SU-DHL-6 (cell line): Measurements from ENCODE around the gene ANKRD33B.

ENCODE experiments used
- H2AFZ ChIP-seq: fragments of 200-600 bp; sonication (generic); 2 replicates; pipeline ENCODE4 v1.6.1; 2014; ENCODE audit warnings: low read depth, mild to moderate bottlenecking, moderate library complexity, mixed read lengths, antibody characterized with exemption, low read length; ENCODE audit not compliant: severe bottlenecking
- H3F3A ChIP-seq: fragments of 200-600 bp; shearing (Covaris generic); 2 replicates; pipeline ENCODE4 v1.6.0; 2016; ENCODE audit warnings: antibody characterized with exemption, mild to moderate bottlenecking; ENCODE audit not compliant: insufficient read depth
- H3K27ac ChIP-seq: fragments of 200-600 bp; sonication (generic); 2 replicates; pipeline ENCODE4 v1.5.1; 2016; ENCODE audit warnings: low read depth, mild to moderate bottlenecking, low read length, moderate library complexity, mixed read lengths
- H3K27me3 ChIP-seq: fragments of 200-600 bp; sonication (generic), shearing (Covaris generic); 2 replicates; pipeline ENCODE4 v1.6.0; 2014; ENCODE audit warnings: mild to moderate bottlenecking, low read length
- H3K36me3 ChIP-seq: fragments of 200-600 bp; sonication (generic); 2 replicates; pipeline ENCODE4 v1.6.1; 2014; ENCODE audit warnings: mild to moderate bottlenecking, low read length, mixed read lengths
- H3K4me2 ChIP-seq: fragments of 300-600, 200-600 bp; shearing (Covaris generic), sonication (generic); 2 replicates; pipeline ENCODE4 v1.6.0; 2014; ENCODE audit warnings: low read length, low read depth, mild to moderate bottlenecking; ENCODE audit not compliant: poor library complexity, severe bottlenecking
- H3K4me3 ChIP-seq: fragments of 200-600 bp; sonication (generic); 2 replicates; pipeline ENCODE4 v1.5.1; 2014; ENCODE audit warnings: antibody characterized with exemption, low read length, mild to moderate bottlenecking, mixed read lengths; ENCODE audit not compliant: insufficient read depth, poor library complexity, severe bottlenecking
- H3K79me2 ChIP-seq: fragments of 200-600 bp; sonication (generic); 2 replicates; pipeline ENCODE4 v1.6.1; 2014; ENCODE audit warnings: mild to moderate bottlenecking, low read length, moderate library complexity; ENCODE audit not compliant: insufficient read depth
- H3K9ac ChIP-seq: fragments of 200-600 bp; sonication (generic); 2 replicates; pipeline ENCODE4 v1.7.0; 2014; ENCODE audit warnings: mild to moderate bottlenecking, low read length
- H3K9me2 ChIP-seq: fragments of 200-600 bp; sonication (generic); replicated peaks from 2 replicates; pipeline ENCODE4 v1.6.1; 2014; ENCODE audit warnings: low read length; ENCODE audit not compliant: insufficient read depth
- H3K9me3 ChIP-seq: fragments of 200-600 bp; sonication (generic); 2 replicates; pipeline ENCODE4 v1.6.1; 2014; ENCODE audit warnings: low read length, mixed read lengths; ENCODE audit not compliant: insufficient read depth
- H4K20me1 ChIP-seq: fragments of 200-600 bp; sonication (generic); 2 replicates; pipeline ENCODE4 v1.6.1; 2014; ENCODE audit warnings: low read depth, mild to moderate bottlenecking, antibody characterized with exemption, low read length, moderate library complexity, mixed read lengths
- EZH2phosphoT487 ChIP-seq: fragments of 200-600 bp; sonication (generic), shearing (Covaris generic); conservative IDR thresholded peaks from 2 replicates; pipeline ENCODE4 v1.6.1; 2018; ENCODE audit warnings: mild to moderate bottlenecking, antibody characterized with exemption, low read length, moderate library complexity, mixed read lengths
- TF ChIP-seq, protein P1 (sequence below): fragments of 200-600 bp; sonication (generic); IDR thresholded peaks from one replicate; pipeline ENCODE4 v1.5.1; 2017; ENCODE audit warnings: antibody characterized with exemption, mild to moderate bottlenecking, low read length, moderate library complexity; ENCODE audit not compliant: insufficient read depth, poor library complexity, severe bottlenecking

ANKRD33B gene

DNA sequence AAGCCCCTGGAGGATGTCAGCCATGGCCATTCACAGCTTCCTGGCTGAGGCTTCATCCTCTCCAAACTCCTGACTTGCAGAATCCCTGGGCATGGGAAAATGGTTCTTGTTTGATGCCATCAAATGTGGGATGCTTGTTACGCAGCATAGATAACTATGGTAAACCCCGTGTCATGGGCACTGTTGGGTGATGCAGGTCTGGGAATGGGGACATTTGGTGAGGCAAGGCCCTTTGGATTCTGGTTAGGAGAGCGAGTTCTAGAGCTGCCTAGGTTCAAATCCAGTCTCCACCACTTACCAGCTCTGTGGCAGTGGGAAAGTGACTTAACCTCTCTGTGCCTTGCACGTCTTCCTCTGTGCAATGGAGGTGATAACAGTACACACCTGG lies 41.7 kb upstream of the ANKRD33B start:
- Histone ChIP-seq H3K9ac (no peak overlapping the region), H3F3A (no peaks in the 10 kb centered on the region), H3K4me2 (no peak overlapping the region), H3K79me2 (no peaks in the 10 kb centered on the region), H4K20me1 (no peaks in the 10 kb centered on the region), H3K36me3 (no peaks in the 10 kb centered on the region), H3K9me2 (no peaks in the 10 kb centered on the region), H2AFZ (no peak overlapping the region), H3K27me3 (no peaks in the 10 kb centered on the region), H3K4me3 (no peak overlapping the region), H3K9me3 (0 out of 2 replicates have a peak, but pooled peaks cover 6% of the 10 kb centered on the region), H3K27ac (no peak overlapping the region)
- TF ChIP-seq, protein P1, sequence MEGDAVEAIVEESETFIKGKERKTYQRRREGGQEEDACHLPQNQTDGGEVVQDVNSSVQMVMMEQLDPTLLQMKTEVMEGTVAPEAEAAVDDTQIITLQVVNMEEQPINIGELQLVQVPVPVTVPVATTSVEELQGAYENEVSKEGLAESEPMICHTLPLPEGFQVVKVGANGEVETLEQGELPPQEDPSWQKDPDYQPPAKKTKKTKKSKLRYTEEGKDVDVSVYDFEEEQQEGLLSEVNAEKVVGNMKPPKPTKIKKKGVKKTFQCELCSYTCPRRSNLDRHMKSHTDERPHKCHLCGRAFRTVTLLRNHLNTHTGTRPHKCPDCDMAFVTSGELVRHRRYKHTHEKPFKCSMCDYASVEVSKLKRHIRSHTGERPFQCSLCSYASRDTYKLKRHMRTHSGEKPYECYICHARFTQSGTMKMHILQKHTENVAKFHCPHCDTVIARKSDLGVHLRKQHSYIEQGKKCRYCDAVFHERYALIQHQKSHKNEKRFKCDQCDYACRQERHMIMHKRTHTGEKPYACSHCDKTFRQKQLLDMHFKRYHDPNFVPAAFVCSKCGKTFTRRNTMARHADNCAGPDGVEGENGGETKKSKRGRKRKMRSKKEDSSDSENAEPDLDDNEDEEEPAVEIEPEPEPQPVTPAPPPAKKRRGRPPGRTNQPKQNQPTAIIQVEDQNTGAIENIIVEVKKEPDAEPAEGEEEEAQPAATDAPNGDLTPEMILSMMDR, result no peak
- TF ChIP-seq EZH2phosphoT487, result no peak

DNA sequence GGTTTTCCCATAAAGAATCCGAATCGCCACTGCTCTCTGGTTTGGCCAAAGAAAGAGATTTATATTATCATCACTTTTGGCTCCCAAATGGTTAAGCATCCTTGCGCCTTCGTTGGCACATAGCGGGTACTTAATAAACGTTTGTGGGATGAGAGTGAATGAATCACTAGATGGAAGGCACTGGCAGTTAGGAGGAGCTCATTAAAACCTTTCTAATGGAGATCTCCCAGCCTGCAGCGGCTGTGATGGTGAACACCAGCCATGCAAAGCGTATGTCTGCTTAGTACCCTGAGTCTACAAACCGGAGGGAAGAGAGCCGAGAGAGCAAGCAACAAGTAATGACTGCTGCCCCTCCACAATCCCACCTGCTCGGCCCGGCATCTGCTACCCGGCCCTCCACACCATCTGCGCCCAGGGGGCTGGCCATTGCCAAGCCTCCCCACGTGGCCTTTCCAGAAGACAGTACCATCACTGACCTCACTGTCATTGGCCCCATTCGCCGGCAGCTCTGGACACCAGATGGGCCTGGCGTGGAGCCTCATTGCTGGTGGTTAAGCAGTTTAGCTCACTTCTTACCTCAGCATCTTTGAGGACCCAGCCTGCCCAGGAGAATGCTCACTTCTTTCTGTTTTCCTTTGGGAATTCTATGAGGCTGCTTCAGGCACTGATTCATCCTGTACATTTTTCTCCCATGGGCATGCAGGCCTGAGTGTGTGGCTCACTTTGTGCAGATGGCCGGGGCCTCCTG lies 39.3 kb upstream of the ANKRD33B start:
- Histone ChIP-seq H4K20me1 (no peaks in the 10 kb centered on the region), H3K9ac (no peak overlapping the region), H3K27me3 (no peaks in the 10 kb centered on the region), H2AFZ (no peak overlapping the region), H3K79me2 (no peaks in the 10 kb centered on the region), H3K9me2 (no peaks in the 10 kb centered on the region), H3K4me3 (no peak overlapping the region), H3F3A (no peaks in the 10 kb centered on the region), H3K4me2 (no peak overlapping the region), H3K27ac (no peak overlapping the region), H3K9me3 (0 out of 2 replicates have a peak, but pooled peaks cover 6% of the 10 kb centered on the region), H3K36me3 (no peaks in the 10 kb centered on the region)
- TF ChIP-seq, protein P1, result no peak
- no peak for TF ChIP-seq EZH2phosphoT487

DNA sequence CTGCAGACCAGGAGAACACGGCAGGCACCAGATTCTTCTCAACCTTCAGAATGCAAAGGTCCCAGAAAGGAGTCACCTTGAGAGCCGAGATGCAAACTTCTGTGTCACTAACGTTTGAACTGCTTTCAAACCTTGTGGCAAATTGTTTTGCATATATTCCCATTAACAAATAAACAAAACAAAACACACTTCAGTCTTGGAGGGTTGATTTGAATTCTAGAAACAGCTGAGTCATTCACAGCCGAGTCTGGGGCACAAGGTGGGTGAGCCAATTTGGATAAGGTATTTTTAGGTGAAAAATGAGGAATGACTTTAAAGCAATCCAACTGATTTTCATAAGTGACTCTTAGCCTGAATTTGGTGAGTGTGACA lies 38.8 kb upstream of the ANKRD33B start:
- H3K9me2 ChIP-seq, result no peaks in the 10 kb centered on the region
- H3K4me3 ChIP-seq, result no peak overlapping the region
- no peaks in the 10 kb centered on the region for H3K27me3 ChIP-seq
- no peaks in the 10 kb centered on the region for H3F3A ChIP-seq
- H2AFZ ChIP-seq, result no peak overlapping the region
- H3K36me3 ChIP-seq, result no peaks in the 10 kb centered on the region
- no peak for TF ChIP-seq EZH2phosphoT487
- TF ChIP-seq, protein P1, result no peak
- no peaks in the 10 kb centered on the region for H3K79me2 ChIP-seq
- H4K20me1 ChIP-seq, result no peaks in the 10 kb centered on the region
- no peak overlapping the region for H3K4me2 ChIP-seq
- 0 out of 2 replicates have a peak, but pooled peaks cover 6% of the 10 kb centered on the region for H3K9me3 ChIP-seq
- no peak overlapping the region for H3K27ac ChIP-seq
- no peak overlapping the region for H3K9ac ChIP-seq
